Measurements from ENCODE around the gene SH3PXD2B. TPM values are rescaled to one million over a fixed set of nuclear protein-coding genes. Genes with fewer than 3 reads are reported as not detected.

The SH3PXD2B gene
- total and polyA plus RNA-seq, 2 of the 13 experiments (the other 11 are each of a cell fraction or from before 2014, with no cell fraction given), result 3.4 to 4.6 TPM

- no peak for TF ChIP-seq ZNF230 (CRISPR knock-in tag; IDR thresholded peaks at IDR 0.05)
- TF ChIP-seq, protein P1, sequence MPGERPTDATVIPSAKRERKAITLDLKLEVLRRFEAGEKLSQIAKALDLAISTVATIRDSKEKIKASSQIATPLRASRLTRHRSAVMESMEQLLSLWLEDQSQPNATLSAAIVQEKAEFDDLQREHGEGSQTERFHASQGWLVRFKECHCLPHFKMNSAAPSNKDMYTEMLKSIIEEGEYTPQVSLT (CRISPR knock-in tag; IDR thresholded peaks at IDR 0.05; ENCODE audit: borderline replicate concordance, low read depth), result no peak
Measured at GRCh38 chr5:172418862-172419814, 35.2 kb downstream of the SH3PXD2B start (continued).

DNA sequence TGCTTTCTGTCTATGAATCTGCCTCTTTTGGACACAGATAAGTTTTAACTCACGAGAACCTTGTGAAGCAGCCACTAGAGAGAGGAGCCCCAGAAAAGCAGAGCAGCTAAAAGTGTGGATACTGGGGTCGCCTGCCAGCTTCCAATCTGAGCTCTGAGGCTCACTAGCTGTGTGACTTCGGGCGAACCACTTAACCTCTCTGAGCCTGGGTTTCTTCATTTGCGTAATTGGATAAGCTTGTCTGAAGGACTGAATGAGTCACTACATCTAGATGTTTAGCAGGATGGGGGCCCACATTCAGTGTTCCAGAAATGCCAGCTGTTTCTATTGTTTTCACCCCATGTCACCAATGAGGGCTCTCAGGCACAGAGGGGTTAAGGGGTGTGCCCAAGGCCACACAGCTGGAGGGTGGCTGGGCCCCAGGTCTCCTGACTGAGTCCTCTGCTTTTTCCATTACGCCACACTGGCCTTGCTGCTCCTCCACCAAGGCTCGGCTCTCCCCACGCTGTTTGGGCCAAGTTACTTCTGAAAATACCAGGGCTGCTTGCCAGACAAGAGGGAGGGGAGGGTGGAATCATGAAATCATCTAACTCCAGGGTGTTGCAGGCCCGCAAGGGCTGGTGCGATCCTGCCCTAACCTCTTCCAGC, 36.2 kb downstream of the SH3PXD2B start:
- FAIRE-seq (no peak), ATAC-seq (no peak), DNase-seq (ENCODE audit: low spot score) (peak; percentile 20)
- Histone ChIP-seq H3K27ac (ENCODE audit: extremely low read length, insufficient read depth, low read length) (peak overlapping the region; percentile 5), H3K9me3 (ENCODE audit: low read length) (no peaks in the 10 kb centered on the region), H2AFZ (ENCODE audit: low read length) (no peak overlapping the region), H3K79me2 (ENCODE audit: insufficient read depth, low read length) (no peaks in the 10 kb centered on the region), H3K4me2 (ENCODE audit: low read depth, low read length) (no peak overlapping the region), H3K4me1 (ENCODE audit: insufficient read depth, low read length) (peaks cover 81% of the 10 kb centered on the region), H3K36me3 (replicated peaks in 1 of 2; ENCODE audit: control insufficient read depth in 1 of 2, insufficient read depth in 2 of 2, low read length in 2 of 2) (no peaks in the 10 kb centered on the region; a peak in 1 of 5 replicates), H3K27me3 (ENCODE audit: control insufficient read depth in 1 of 2, insufficient read depth in 2 of 2, low read length in 2 of 2) (no peaks in the 10 kb centered on the region), H3K9ac (ENCODE audit: insufficient read depth, low read depth, low read length) (no peak overlapping the region), H4K20me1 (ENCODE audit: insufficient read depth, low read length) (no peaks in the 10 kb centered on the region), H3K4me3 (replicated peaks in 1 of 3; ENCODE audit: insufficient read depth in 1 of 3, low read depth in 2 of 3, low read length in 3 of 3) (no peak overlapping the region)
- intact Hi-C loops (cut with micrococcal nuclease; ENCODE audit: unreplicated experiment), result no loop called here
- BruUV-seq (replicated peaks), result no TSS peak
- TF ChIP-seq ZNF768 (CRISPR knock-in tag; IDR thresholded peaks at IDR 0.05) (peak; percentile 99), ZNF652 (CRISPR knock-in tag; IDR thresholded peaks at IDR 0.05; ENCODE audit: borderline replicate concordance, low read depth) (peak; percentile 45; the same call in 1 of the 2 replicates), ZNF367 (CRISPR knock-in tag; IDR thresholded peaks at IDR 0.05; ENCODE audit: borderline replicate concordance) (no peak)
- TF ChIP-seq, protein P2, sequence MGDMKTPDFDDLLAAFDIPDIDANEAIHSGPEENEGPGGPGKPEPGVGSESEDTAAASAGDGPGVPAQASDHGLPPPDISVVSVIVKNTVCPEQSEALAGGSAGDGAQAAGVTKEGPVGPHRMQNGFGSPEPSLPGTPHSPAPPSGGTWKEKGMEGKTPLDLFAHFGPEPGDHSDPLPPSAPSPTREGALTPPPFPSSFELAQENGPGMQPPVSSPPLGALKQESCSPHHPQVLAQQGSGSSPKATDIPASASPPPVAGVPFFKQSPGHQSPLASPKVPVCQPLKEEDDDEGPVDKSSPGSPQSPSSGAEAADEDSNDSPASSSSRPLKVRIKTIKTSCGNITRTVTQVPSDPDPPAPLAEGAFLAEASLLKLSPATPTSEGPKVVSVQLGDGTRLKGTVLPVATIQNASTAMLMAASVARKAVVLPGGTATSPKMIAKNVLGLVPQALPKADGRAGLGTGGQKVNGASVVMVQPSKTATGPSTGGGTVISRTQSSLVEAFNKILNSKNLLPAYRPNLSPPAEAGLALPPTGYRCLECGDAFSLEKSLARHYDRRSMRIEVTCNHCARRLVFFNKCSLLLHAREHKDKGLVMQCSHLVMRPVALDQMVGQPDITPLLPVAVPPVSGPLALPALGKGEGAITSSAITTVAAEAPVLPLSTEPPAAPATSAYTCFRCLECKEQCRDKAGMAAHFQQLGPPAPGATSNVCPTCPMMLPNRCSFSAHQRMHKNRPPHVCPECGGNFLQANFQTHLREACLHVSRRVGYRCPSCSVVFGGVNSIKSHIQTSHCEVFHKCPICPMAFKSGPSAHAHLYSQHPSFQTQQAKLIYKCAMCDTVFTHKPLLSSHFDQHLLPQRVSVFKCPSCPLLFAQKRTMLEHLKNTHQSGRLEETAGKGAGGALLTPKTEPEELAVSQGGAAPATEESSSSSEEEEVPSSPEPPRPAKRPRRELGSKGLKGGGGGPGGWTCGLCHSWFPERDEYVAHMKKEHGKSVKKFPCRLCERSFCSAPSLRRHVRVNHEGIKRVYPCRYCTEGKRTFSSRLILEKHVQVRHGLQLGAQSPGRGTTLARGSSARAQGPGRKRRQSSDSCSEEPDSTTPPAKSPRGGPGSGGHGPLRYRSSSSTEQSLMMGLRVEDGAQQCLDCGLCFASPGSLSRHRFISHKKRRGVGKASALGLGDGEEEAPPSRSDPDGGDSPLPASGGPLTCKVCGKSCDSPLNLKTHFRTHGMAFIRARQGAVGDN (CRISPR knock-in tag; IDR thresholded peaks at IDR 0.05), result 0 out of 2 replicates have a peak, but pooled peaks have one; percentile 3
- in situ Hi-C loops (cut with HindIII; ENCODE audit: extremely low pct_ligation_motif_present, low pct_unique_long_range_greater_than_20kb), result loop anchor here (5.0 kb wide), 1 partner anchor 34 kb away; the partner anchor contains the start of gene SH3PXD2B
- POLR2A ChIA-PET, result no interaction called here
- 65% methylated on average over 9 of the region's 10 CpGs for WGBS (ENCODE audit: low lambda C conversion rate)
- CTCF ChIA-PET (ENCODE audit: low intra/inter-chr PET ratio, low total read pairs), result no interaction called here
